Fibroblast of lung (primary cell): ENCODE measurements around the gene TMEFF2.

Source experiments
- EZH2 ChIP-seq: IDR thresholded peaks from 2 replicates; pipeline ENCODE4 v1.5.1; 2012; ENCODE audit warnings: low read length, control low read depth, mild to moderate bottlenecking; ENCODE audit errors: missing control alignments
- TF ChIP-seq, protein P1 (sequence below), 2 donors: IDR thresholded peaks in 1 of 2; conservative IDR thresholded peaks in 1 of 2; 1 replicate in 1 of 2; 2 replicates in 1 of 2; pipeline ENCODE4 v1.5.1; 2011 to 2012; ENCODE audit warnings: low read length in 2 of 2, control low read depth in 1 of 2, inconsistent platforms in 1 of 2, low read depth in 1 of 2, mild to moderate bottlenecking in 1 of 2

DNA sequence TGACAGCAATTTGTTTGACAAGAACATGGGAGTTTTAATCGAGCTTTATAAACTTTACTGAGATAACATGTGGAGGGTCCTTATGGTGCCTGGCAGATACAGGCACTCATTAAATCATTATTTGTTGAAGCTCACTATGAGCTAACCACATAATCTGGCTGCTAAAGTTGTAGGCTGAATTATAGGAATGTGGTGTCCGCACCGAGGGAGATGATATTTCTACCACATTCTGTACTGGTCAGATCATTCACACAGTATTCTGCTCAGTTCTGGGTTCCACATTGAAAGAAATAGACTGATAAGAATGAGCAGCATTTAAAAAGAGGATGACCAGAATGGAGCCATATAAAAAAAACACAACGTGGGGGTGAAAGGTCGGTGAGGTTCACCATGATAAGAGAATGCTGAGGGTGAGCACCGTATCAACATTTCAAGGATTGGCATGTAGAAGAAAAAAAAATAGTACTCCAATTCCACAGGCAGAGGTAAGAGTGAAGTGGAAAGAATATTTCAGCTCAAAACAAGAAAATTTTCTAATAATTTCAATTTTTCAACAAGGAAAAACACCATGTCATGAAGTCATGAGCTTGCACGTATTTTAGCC is 54.4 kb downstream of the TMEFF2 start:
- TF ChIP-seq, protein P1, sequence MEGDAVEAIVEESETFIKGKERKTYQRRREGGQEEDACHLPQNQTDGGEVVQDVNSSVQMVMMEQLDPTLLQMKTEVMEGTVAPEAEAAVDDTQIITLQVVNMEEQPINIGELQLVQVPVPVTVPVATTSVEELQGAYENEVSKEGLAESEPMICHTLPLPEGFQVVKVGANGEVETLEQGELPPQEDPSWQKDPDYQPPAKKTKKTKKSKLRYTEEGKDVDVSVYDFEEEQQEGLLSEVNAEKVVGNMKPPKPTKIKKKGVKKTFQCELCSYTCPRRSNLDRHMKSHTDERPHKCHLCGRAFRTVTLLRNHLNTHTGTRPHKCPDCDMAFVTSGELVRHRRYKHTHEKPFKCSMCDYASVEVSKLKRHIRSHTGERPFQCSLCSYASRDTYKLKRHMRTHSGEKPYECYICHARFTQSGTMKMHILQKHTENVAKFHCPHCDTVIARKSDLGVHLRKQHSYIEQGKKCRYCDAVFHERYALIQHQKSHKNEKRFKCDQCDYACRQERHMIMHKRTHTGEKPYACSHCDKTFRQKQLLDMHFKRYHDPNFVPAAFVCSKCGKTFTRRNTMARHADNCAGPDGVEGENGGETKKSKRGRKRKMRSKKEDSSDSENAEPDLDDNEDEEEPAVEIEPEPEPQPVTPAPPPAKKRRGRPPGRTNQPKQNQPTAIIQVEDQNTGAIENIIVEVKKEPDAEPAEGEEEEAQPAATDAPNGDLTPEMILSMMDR (conservative IDR thresholded peaks at IDR 0.05 in 1 of 2, IDR thresholded peaks at IDR 0.05 in 1 of 2; ENCODE audit: low read depth in 1 of 2, low read length in 2 of 2): no peak
- TF ChIP-seq EZH2: no peak
